Esophagus squamous epithelium (tissue), 5 donors: ENCODE measurements around the gene CFAP161. TPM values are rescaled to one million over a fixed set of nuclear protein-coding genes. Genes with fewer than 3 reads are reported as not detected.

Source experiments
- DNase-seq: peaks from one replicate; lab custom pipeline; 2025; lab: John Stamatoyannopoulos, UW
- H3K27ac ChIP-seq, 4 donors: fragments of 200-600 bp; sonication (generic); one replicate each; pipeline ENCODE4 v1.5.1; 2016 to 2019; ENCODE audit warnings: mild to moderate bottlenecking in 1 of 4
- H3K27me3 ChIP-seq, 4 donors: fragments of 200-600 bp; sonication (generic); 1 replicate in 3 of 4; 2 replicates in 1 of 4; pipeline versions ENCODE4 v1.5.1 to v1.6.0; 2017 to 2021; ENCODE audit warnings: antibody characterized with exemption in 1 of 4
- H3K36me3 ChIP-seq, 3 donors: fragments of 200-600 bp; sonication (generic); one replicate each; pipeline ENCODE4 v1.5.1; 2016 to 2019
- H3K4me1 ChIP-seq, 3 donors: fragments of 200-600 bp; sonication (generic); one replicate each; pipeline ENCODE4 v1.5.1; 2017 to 2019
- H3K4me3 ChIP-seq, 4 donors: fragments of 200-600 bp; sonication (generic); 1 replicate in 3 of 4; 2 replicates in 1 of 4; pipeline ENCODE4 v1.5.1; 2016 to 2019; ENCODE audit warnings: mild to moderate bottlenecking in 2 of 4, moderate library complexity in 1 of 4
- H3K9me3 ChIP-seq, 3 donors: fragments of 200-600 bp; sonication (generic); one replicate each; pipeline ENCODE4 v1.5.1; 2016 to 2019
- POLR2A ChIP-seq, 4 donors: fragments of 450-650 bp; IDR thresholded peaks; one replicate each; pipeline ENCODE4 v1.6.1; 2017; ENCODE audit warnings: antibody characterized with exemption in 4 of 4, mild to moderate bottlenecking in 4 of 4, moderate library complexity in 3 of 4
- WGBS, 2 donors: methylation state at CpG; one replicate each; pipeline ENCODE4 v1.1.5; 2018; 5-methylcytosine and 5-hydroxymethylcytosine counted together
- intact Hi-C: fragments of 100-400 bp; cut with DNase I; formaldehyde crosslinking; loops from one replicate; pipeline ENCODE4 v1.15.0; 2022
- total RNA-seq, 4 donors: library from RNA; depleted of rRNA; stranded (reverse); fragments of >200 nt; gene quantifications; one replicate each; pipeline ENCODE4 v1.1.0, GENCODE V29; 2016
- TF ChIP-seq, protein P1 (sequence below), 6 experiments: fragments of 450-650 bp in 4 of 6; fragments of 200-600 bp in 2 of 6; sonication (generic) in 2 of 6; IDR thresholded peaks; one replicate each; pipeline ENCODE4 v1.5.1; 2016 to 2019; ENCODE audit warnings: antibody characterized with exemption in 6 of 6, mild to moderate bottlenecking in 4 of 6, moderate library complexity in 4 of 6
- donor health status: DM: yes; HTN: yes; CAD: no.

Gene CFAP161
- total RNA-seq, 4 donors from 2014 or later = 0.38 to 0.88 TPM; not detected in 2

DNA sequence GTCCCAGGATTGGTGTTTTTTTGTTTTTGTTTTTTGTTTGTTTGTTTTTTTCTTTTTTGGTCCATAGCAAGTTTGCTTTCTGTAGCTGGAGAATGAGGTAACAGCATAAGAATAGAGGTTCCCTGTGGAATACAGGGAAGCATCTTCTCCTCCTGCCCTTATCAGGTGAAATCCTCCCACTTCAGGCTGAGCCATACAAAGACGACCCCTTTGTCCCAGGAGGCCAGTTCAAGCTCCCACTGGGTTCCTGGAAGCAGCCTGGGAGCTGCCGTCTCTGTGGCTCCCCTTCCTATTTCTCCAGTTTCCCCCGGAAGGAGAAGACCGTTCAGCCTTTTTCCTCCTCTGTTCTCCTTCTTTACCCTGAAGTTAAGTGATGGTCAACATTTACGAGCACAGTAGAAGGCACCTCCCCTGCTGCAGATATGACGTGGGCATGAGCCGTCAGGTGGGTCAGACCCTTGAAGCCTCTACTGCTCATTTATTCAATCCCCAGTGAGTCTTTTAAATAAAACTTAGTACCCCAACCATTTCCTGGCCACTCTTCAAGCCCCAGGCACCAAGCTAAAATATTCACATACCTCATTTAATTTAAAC, 63.7 kb downstream of the CFAP161 start:
- Histone ChIP-seq H3K27ac (no peak overlapping the region), H3K36me3 (no peaks in the 10 kb centered on the region), H3K9me3 (no peaks in the 10 kb centered on the region), H3K4me1 (peaks cover 0 to 4% (median 0%) of the 10 kb centered on the region in 3 donors), H3K4me3 (no peak overlapping the region), H3K27me3 (peaks cover 0 to 13% (median 0%) of the 10 kb centered on the region in 4 donors)
- WGBS, 2 donors = 71 to 78% methylated on average over 7 of the region's 7 CpGs
- no peak for DNase-seq
- intact Hi-C loops = no loop called here
- TF ChIP-seq, protein P1, sequence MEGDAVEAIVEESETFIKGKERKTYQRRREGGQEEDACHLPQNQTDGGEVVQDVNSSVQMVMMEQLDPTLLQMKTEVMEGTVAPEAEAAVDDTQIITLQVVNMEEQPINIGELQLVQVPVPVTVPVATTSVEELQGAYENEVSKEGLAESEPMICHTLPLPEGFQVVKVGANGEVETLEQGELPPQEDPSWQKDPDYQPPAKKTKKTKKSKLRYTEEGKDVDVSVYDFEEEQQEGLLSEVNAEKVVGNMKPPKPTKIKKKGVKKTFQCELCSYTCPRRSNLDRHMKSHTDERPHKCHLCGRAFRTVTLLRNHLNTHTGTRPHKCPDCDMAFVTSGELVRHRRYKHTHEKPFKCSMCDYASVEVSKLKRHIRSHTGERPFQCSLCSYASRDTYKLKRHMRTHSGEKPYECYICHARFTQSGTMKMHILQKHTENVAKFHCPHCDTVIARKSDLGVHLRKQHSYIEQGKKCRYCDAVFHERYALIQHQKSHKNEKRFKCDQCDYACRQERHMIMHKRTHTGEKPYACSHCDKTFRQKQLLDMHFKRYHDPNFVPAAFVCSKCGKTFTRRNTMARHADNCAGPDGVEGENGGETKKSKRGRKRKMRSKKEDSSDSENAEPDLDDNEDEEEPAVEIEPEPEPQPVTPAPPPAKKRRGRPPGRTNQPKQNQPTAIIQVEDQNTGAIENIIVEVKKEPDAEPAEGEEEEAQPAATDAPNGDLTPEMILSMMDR (IDR thresholded peaks at IDR 0.05) = no peak
- no peak for TF ChIP-seq POLR2A (IDR thresholded peaks at IDR 0.05)

Other genes starting within 250 kb of the CFAP161 start
- gene MESD, start 144.5 kb upstream of the CFAP161 start, total RNA-seq = 10 to 100 TPM; 13.8 to 25.4 (median 19.1) TPM
- gene TLNRD1, start 133.3 kb upstream of the CFAP161 start, total RNA-seq = 10 to 100 TPM; 17.2 to 57.8 (median 22.6) TPM
- 10 to 100 TPM in 1 of 4 donors, 1 to 10 TPM in 3; 2.3 to 20.0 (median 4.6) TPM for gene IL16, start 62.6 kb downstream of the CFAP161 start, total RNA-seq
- gene STARD5, start 189.9 kb downstream of the CFAP161 start, total RNA-seq = 10 to 100 TPM; 14.9 to 21.2 (median 17.5) TPM
- gene TMC3, start 239.9 kb downstream of the CFAP161 start, total RNA-seq = not detected